IPS-NIHi7 (cell line): Measurements from ENCODE around the gene KMT2E.

ENCODE experiments used
- DNase-seq: peaks from one replicate; pipeline ENCODE4 v3.0.0; 2012; ENCODE audit warnings: mixed read lengths; ENCODE audit errors: extremely low spot score

The KMT2E gene

GRCh38 chr7:105073143-105073542 lies 59.1 kb downstream of the KMT2E start:
- no peak for DNase-seq

- DNase-seq = no peak
These were observed 65.3 kb downstream of the KMT2E start for GRCh38 chr7:105079348-105079747.

- no peak for DNase-seq
These were observed 70.6 kb downstream of the KMT2E start for GRCh38 chr7:105084581-105084980.

- DNase-seq = no peak
These were observed 72.8 kb downstream of the KMT2E start for GRCh38 chr7:105086850-105087249.

- no peak for DNase-seq
These were observed 74.0 kb downstream of the KMT2E start for GRCh38 chr7:105087981-105088380.

GRCh38 chr7:105088456-105088855 lies 74.5 kb downstream of the KMT2E start:
- no peak for DNase-seq

GRCh38 chr7:105094966-105095365 lies 81.0 kb downstream of the KMT2E start:
- DNase-seq = no peak

- no peak for DNase-seq
These were observed 82.3 kb downstream of the KMT2E start for GRCh38 chr7:105096306-105096705.

GRCh38 chr7:105097619-105098018 lies 83.6 kb downstream of the KMT2E start:
- no peak for DNase-seq

GRCh38 chr7:105098863-105099515 lies 85.0 kb downstream of the KMT2E start:
- no peak for DNase-seq

- no peak for DNase-seq
These were observed 87.9 kb downstream of the KMT2E start for GRCh38 chr7:105101864-105102263.

GRCh38 chr7:105102557-105103352 lies 88.8 kb downstream of the KMT2E start:
- no peak for DNase-seq

- no peak for DNase-seq
These were observed 91.6 kb downstream of the KMT2E start for GRCh38 chr7:105105579-105105978.

GRCh38 chr7:105106473-105106872 lies 92.5 kb downstream of the KMT2E start:
- no peak for DNase-seq

GRCh38 chr7:105107458-105107857 lies 93.5 kb downstream of the KMT2E start:
- DNase-seq = no peak

GRCh38 chr7:105112440-105113418 lies 98.7 kb downstream of the KMT2E start:
- DNase-seq = no peak

GRCh38 chr7:105118612-105119600 lies 104.9 kb downstream of the KMT2E start:
- DNase-seq = no peak

GRCh38 chr7:105122619-105123018 lies 108.6 kb downstream of the KMT2E start:
- DNase-seq = no peak

GRCh38 chr7:105125745-105126144 lies 111.7 kb downstream of the KMT2E start:
- no peak for DNase-seq

- DNase-seq = no peak
These were observed 112.5 kb downstream of the KMT2E start for GRCh38 chr7:105126436-105126975.

- DNase-seq = no peak
These were observed 113.2 kb downstream of the KMT2E start for GRCh38 chr7:105127179-105127578.
